A673 (cell line): Measurements from ENCODE around the gene TAF3. TPM values are rescaled to one million over a fixed set of nuclear protein-coding genes. Genes with fewer than 3 reads are reported as not detected.

Experiments used
- BruUV-seq: library from RNA; stranded (reverse); fragments of 400-500 nt; replicated peaks from 2 replicates; lab custom pipeline; 2021; lab: Mats Ljungman, UMichigan
- CTCF ChIA-PET: fragments of 300-600 bp; sonication (Branson Sonifier 250); formaldehyde crosslinking; loops from one replicate; lab custom pipeline; 2022; ENCODE audit warnings: antibody characterized with exemption; lab: Charles Lee
- POLR2A ChIA-PET: fragments of 300-600 bp; sonication (Branson Sonifier 250); formaldehyde crosslinking; loops from one replicate; lab custom pipeline; 2022; ENCODE audit warnings: antibody characterized with exemption; ENCODE audit not compliant: low non-redundant PET; lab: Charles Lee
- DNase-seq: peaks from one replicate; pipeline ENCODE4 v3.0.0-alpha.2; 2015; ENCODE audit warnings: low spot score
- H3K27ac ChIP-seq: fragments of 200-600 bp; sonication (generic); 2 replicates; pipeline ENCODE4 v1.5.1; 2016; ENCODE audit warnings: mixed run types, low read depth, mild to moderate bottlenecking, mixed read lengths, antibody characterized with exemption, low read length; ENCODE audit not compliant: poor library complexity, severe bottlenecking
- H3K27me3 ChIP-seq: fragments of 200-600 bp; sonication (generic); replicated peaks from 2 replicates; pipeline ENCODE4 v1.6.1; 2017; ENCODE audit warnings: mixed run types, low read depth, mild to moderate bottlenecking, mixed read lengths, antibody characterized with exemption, low read length; ENCODE audit not compliant: insufficient read depth, poor library complexity
- H3K36me3 ChIP-seq: fragments of 200-600 bp; sonication (generic); 2 replicates; pipeline ENCODE4 v1.6.1; 2016; ENCODE audit warnings: mixed run types, mild to moderate bottlenecking, mixed read lengths, antibody characterized with exemption, low read length; ENCODE audit not compliant: insufficient read depth, poor library complexity, severe bottlenecking
- H3K4me1 ChIP-seq: fragments of 200-600 bp; sonication (generic); 2 replicates; pipeline ENCODE4 v1.6.1; 2017; ENCODE audit warnings: mixed run types, mild to moderate bottlenecking, mixed read lengths, antibody characterized with exemption, low read length; ENCODE audit not compliant: insufficient read depth, poor library complexity, severe bottlenecking
- H3K4me3 ChIP-seq: fragments of 200-600 bp; sonication (generic); 2 replicates; pipeline ENCODE4 v1.5.1; 2016; ENCODE audit warnings: low read depth, mixed run types, mild to moderate bottlenecking, mixed read lengths, low read length; ENCODE audit not compliant: poor library complexity, severe bottlenecking
- H3K9me3 ChIP-seq: fragments of 200-600 bp; sonication (generic); 2 replicates; pipeline ENCODE4 v1.6.1; 2016; ENCODE audit warnings: mixed run types, low read depth, mild to moderate bottlenecking, mixed read lengths, antibody characterized with exemption, low read length; ENCODE audit not compliant: poor library complexity, severe bottlenecking
- EZH2 ChIP-seq: fragments of 200-600 bp; sonication (generic); IDR thresholded peaks from 2 replicates; pipeline ENCODE4 v1.6.1; 2017; ENCODE audit warnings: borderline replicate concordance, low read depth, mild to moderate bottlenecking, mixed read lengths, antibody characterized with exemption, low read length; ENCODE audit not compliant: poor library complexity, severe bottlenecking
- intact Hi-C: fragments of 100-400 bp; cut with micrococcal nuclease; formaldehyde crosslinking; loops from one replicate; pipeline ENCODE4 v1.10.0; 2022; ENCODE audit not compliant: unreplicated experiment
- total RNA-seq: library from RNA; stranded (reverse); gene quantifications from 2 replicates; pipeline ENCODE4 v1.2.3, GENCODE V29; 2021
- TF ChIP-seq, protein P1 (sequence below): fragments of 300-800, 200-600 bp; sonication (generic); conservative IDR thresholded peaks from 2 replicates; pipeline ENCODE4 v1.5.1; 2017; ENCODE audit warnings: low read depth, mild to moderate bottlenecking, antibody characterized with exemption, low read length, moderate library complexity, mixed read lengths

The TAF3 gene
- total RNA-seq, 1 experiment from 2014 or later, result 14.0 TPM

DNA sequence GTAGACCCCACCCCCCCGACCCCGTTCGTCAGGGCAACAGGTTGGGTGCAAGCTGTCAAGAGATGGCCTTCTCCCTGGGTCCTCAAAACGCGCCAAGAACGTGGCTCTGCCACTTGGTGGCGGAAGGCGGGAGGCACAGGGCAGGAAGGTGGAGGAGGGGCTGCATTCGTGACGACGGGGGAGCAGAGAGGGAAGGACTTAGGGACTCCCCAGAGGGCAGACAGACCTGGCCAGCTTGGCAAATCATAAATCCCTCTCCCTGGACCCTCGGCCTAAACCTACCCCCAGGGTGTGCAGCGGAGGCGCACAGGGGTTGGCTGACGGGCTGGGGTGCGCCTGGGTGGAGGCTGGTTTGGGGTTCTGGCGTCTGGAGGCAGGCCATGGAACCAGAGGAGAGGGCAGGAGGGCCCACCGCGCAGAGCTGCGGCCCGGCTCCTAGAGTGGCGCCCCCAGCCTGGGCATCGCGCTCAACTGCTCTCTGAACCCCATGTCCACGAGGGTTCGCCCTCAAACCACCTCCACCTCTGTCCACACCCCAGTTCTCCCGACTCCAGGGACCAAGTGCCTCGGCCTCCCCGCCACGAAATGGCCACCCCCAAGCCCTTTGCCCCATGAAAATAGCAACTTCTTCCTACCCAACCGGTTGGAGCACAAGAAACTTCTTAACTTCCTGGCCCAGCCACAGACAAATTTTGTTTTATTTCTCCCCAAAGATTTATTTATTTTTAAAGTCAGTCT lies 225.4 kb downstream of the TAF3 start:
- H3K27me3 ChIP-seq, result peaks cover 100% of the 10 kb centered on the region
- H3K36me3 ChIP-seq, result no peaks in the 10 kb centered on the region

DNA sequence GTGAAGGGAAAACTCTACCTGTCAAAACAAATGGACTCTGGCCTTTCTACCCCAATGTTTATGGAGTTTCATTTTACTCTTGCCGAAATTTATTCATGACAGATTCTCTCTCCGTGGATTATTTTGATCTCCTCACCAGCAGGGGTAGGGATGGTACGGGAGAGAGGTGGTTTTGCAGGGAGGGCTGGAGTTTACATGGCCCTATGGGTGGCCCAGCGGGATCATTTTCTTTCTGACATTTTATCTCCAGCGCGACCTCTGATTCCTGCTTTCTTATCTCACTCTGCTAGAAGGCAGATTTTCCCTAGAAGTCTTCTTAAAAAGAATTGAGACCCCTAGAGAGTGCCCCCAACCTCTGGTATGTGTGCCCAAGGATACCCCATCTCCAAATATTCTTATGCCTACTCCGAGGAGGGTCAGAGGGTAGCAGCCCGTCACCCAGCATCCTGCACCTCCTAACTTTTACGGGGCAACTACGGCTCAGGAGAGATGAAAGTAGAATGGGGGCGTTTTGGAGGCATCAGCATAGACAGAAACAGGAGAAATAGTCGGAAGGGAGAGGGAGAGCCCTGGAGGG lies 226.1 kb downstream of the TAF3 start:
- no peaks in the 10 kb centered on the region for H3K9me3 ChIP-seq
- H3K4me1 ChIP-seq, result peaks cover 4% of the 10 kb centered on the region
- H3K4me3 ChIP-seq, result no peak overlapping the region
- no peak overlapping the region for H3K27ac ChIP-seq
- TF ChIP-seq EZH2, result no peak
- TF ChIP-seq, protein P1, sequence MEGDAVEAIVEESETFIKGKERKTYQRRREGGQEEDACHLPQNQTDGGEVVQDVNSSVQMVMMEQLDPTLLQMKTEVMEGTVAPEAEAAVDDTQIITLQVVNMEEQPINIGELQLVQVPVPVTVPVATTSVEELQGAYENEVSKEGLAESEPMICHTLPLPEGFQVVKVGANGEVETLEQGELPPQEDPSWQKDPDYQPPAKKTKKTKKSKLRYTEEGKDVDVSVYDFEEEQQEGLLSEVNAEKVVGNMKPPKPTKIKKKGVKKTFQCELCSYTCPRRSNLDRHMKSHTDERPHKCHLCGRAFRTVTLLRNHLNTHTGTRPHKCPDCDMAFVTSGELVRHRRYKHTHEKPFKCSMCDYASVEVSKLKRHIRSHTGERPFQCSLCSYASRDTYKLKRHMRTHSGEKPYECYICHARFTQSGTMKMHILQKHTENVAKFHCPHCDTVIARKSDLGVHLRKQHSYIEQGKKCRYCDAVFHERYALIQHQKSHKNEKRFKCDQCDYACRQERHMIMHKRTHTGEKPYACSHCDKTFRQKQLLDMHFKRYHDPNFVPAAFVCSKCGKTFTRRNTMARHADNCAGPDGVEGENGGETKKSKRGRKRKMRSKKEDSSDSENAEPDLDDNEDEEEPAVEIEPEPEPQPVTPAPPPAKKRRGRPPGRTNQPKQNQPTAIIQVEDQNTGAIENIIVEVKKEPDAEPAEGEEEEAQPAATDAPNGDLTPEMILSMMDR, result no peak
- H3K36me3 ChIP-seq, result no peaks in the 10 kb centered on the region
- peaks cover 100% of the 10 kb centered on the region for H3K27me3 ChIP-seq
- no peak for DNase-seq
- ChIA-PET CTCF (no interaction called here), POLR2A (no interaction called here)
- no TSS peak for BruUV-seq
- intact Hi-C loops, result no loop called here

More for the DNA sequence above, 225.4 kb downstream of the TAF3 start:
- ChIA-PET CTCF (no interaction called here), POLR2A (no interaction called here)
- no peak for TF ChIP-seq EZH2
- TF ChIP-seq, protein P1, result no peak
- peak; percentile 36 for DNase-seq
- no TSS peak for BruUV-seq
- H3K4me3 ChIP-seq, result no peak overlapping the region
- no peak overlapping the region for H3K27ac ChIP-seq
- no peaks in the 10 kb centered on the region for H3K9me3 ChIP-seq
- no peaks in the 10 kb centered on the region for H3K4me1 ChIP-seq
- intact Hi-C loops, result no loop called here

DNA sequence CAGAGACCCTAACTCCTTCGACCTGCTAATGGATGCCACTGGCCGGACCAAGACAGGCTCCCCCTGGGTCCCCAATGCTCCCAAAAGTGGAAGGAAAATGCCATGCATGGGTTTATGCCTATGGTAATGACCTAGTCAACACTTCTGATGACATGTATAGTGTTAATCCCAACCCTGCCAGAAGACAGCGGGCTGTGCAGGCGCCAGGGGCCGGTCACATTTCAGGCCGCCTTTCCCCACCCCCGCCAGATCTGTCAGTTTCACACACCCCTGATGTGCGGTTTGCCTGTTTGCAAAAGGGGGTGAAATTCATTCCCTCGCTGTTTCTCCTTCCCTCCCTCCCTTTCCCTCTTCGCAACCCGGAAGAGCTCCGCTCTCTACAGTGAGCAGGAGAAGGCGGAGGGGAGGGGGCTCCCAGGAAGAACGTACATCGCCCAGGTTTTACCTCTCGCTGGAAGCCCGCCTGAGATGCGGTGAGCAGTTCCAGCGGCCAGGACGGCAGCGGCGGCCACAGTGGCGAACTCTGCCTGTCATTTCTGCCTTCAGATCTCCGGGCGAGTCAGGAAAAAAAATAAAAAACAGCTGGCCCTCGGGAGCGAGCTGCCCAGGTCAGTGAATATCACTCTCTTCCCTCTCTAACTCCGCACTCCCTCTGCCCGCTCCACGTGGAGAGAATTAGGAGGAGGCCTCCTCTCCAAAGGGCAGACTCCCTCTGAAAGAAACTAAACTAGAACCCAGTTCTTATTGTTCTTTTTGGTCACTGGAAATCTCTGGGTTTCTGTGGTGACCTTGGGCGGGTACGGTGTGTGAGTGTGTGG lies 226.8 kb downstream of the TAF3 start:
- POLR2A ChIA-PET, result no interaction called here
- H3K4me1 ChIP-seq, result peaks cover 11% of the 10 kb centered on the region
- peak overlapping the region; percentile 13 for H3K4me3 ChIP-seq
- TF ChIP-seq, protein P1, result no peak
- TF ChIP-seq EZH2, result peak; percentile 68
- CTCF ChIA-PET, result no interaction called here
- no peaks in the 10 kb centered on the region for H3K36me3 ChIP-seq
- H3K27me3 ChIP-seq, result peaks cover 100% of the 10 kb centered on the region
- DNase-seq, result no peak
- H3K9me3 ChIP-seq, result no peaks in the 10 kb centered on the region
- H3K27ac ChIP-seq, result no peak overlapping the region
- intact Hi-C loops, result no loop called here
- no TSS peak for BruUV-seq
